ENCODE data around the gene AZU1.

DNA sequence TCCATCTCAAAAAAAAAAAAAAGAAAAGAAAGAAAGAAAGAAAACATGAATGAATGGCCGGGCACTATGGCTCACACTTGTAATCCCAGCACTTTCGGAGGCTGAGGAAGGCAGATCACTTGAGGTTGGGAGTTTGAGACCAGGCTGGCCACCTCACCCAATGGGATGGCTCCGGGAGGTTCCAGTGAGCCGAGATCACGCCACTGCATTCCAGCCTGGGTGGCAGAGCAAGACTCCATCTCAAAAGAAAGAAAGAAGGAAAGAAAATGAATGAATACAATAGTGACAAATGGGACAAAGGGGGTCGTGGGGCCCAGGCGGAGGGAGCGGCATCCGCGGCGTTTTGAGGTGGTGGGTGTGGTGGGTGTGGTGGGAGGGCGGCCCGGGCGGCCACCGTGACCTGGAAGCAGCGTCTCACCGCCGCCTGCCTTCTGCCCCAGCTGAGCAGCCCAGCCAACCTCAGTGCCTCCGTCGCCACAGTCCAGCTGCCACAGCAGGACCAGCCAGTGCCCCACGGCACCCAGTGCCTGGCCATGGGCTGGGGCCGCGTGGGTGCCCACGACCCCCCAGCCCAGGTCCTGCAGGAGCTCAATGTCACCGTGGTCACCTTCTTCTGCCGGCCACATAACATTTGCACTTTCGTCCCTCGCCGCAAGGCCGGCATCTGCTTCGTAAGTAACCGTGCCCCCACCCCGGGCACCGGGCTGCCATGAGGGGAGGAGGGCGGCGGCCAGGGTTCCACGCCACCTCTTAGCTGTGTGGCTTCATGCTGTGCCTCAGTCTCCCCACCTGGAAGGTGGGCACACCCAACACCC lies 18.3 kb downstream of the AZU1 start:
- TF ChIP-seq, protein P1, sequence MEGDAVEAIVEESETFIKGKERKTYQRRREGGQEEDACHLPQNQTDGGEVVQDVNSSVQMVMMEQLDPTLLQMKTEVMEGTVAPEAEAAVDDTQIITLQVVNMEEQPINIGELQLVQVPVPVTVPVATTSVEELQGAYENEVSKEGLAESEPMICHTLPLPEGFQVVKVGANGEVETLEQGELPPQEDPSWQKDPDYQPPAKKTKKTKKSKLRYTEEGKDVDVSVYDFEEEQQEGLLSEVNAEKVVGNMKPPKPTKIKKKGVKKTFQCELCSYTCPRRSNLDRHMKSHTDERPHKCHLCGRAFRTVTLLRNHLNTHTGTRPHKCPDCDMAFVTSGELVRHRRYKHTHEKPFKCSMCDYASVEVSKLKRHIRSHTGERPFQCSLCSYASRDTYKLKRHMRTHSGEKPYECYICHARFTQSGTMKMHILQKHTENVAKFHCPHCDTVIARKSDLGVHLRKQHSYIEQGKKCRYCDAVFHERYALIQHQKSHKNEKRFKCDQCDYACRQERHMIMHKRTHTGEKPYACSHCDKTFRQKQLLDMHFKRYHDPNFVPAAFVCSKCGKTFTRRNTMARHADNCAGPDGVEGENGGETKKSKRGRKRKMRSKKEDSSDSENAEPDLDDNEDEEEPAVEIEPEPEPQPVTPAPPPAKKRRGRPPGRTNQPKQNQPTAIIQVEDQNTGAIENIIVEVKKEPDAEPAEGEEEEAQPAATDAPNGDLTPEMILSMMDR (conservative IDR thresholded peaks at IDR 0.05; ENCODE audit: low read length), result no peak
- TF ChIP-seq EZH2phosphoT487 (IDR thresholded peaks at IDR 0.05; ENCODE audit: borderline replicate concordance), result no peak

All from Loucy (cell line).